HG03521 (cell line): Measurements from ENCODE around the gene TTLL4.

Experiments
- ATAC-seq: cut with Tn5 transposase; IDR thresholded peaks from one replicate; pipeline ENCODE4 v1.9.1; 2021; ENCODE audit warnings: mild to moderate bottlenecking, moderate library complexity; ENCODE audit not compliant: unreplicated experiment

TTLL4 gene

DNA sequence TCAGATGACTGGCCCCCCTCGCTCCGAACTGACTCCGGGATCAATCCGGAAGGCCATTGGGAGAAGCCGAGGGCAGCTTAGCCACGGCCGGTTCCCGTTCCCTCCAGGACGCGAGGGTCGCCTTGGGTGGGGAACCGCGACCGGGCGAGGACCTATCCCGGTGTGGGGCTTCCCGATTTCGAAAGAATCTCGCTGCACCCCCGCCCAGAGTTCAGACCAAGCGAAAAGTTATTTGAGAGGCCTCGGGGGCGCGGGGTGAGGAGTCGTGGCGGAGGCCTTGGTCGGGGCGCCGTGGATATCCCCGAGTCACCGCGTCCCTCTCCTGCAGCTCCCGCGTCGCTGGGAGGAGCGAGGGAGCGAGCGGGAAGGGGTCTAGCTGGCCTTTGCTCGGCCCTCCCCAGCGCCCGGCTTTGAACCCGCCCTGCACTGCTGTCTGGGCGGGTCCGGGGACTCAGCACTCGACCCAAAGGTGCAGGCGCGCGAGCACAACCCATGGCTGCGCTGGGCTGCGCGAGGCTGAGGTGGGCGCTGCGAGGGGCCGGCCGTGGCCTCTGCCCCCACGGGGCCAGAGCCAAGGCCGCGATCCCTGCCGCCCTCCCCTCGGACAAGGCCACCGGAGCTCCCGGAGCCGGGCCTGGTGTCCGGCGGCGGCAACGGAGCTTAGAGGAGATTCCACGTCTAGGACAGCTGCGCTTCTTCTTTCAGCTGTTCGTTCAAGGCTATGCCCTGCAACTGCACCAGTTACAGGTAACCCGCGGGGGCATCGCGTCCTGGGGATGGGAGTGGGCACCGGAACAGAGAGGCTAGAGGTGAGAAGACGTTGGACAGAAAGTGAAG is 71.3 kb downstream of the TTLL4 start, which contains the start of gene CYP27A1:
CYP27A1 (plus strand) TSS at position 457 of the 837 bp plus-strand sequence; CDS start at position 493, 36 bp downstream.
- no peak for ATAC-seq

DNA sequence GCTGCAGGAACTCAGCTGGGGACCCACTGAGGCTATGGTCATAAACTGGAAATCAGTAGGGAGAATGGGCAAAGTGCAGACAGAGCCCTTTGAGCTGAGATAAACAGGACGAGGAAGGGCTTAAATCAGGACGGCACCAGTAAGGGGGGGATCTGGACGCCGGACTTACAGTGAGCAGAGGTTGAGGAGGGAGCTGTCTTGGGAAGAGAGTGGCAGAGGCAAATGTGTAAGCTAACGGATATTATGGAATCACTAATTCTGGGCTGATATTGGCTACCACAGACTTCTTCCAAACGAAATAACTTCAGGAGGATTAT is 71.9 kb downstream of the TTLL4 start:
- ATAC-seq = no peak

DNA sequence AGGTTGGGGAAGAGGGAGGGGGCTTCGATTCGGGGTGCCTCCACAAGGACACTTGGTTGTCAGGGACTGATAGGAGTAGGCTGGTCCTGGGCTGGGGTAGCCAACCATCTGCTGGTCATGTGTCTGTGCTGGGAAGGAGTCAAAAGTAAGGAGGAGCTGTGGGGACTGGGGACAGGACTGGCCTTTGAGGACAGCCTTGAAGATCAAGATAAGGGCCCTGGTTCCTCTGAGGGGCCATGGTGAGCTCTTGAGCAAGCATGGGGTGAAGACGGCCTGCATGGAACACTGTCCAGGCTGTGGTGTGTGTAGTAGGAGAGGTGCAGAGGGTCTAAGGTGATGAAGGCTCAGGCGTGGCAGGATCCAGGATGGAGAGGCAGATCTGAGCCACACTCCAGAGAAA is 73.1 kb downstream of the TTLL4 start:
- ATAC-seq = no peak

DNA sequence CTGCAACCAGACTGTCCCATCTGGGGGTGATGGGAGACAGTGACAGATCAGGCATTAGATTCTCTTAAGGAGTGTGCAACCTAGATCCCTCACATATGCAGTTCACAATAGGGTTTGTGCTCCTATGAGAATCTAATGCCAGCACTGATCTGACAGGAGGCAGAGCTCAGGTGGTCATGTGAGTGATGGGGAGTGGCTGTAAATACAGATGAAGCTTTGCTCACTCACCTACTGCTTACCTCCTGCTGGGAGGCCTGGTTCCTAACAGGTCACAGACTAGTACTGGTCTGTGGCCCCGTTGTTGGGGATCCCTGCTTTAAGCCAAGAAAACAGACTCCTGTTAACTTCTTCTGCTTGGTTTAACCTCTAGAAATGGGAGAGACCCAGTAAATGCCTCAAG is 74.5 kb downstream of the TTLL4 start:
- no peak for ATAC-seq

DNA sequence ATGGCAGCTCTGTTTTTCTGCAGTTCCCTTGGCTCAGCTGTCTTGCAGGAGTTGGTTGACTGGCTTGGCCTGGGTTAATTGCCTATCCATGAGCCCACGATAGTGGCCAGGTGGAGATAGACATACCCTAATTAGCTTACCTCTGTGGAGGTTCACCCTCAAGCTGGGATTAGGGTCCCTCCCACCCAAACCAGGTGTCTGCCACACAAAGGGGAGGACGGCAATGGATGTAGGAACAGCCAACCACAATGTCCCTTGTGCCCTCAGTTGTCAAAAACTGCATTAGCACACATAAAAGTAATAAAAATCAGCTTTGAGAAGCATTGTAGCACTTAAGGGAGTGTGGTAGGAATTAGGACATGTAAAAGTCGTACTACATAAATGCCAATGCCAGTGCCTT is 75.5 kb downstream of the TTLL4 start:
- no peak for ATAC-seq

DNA sequence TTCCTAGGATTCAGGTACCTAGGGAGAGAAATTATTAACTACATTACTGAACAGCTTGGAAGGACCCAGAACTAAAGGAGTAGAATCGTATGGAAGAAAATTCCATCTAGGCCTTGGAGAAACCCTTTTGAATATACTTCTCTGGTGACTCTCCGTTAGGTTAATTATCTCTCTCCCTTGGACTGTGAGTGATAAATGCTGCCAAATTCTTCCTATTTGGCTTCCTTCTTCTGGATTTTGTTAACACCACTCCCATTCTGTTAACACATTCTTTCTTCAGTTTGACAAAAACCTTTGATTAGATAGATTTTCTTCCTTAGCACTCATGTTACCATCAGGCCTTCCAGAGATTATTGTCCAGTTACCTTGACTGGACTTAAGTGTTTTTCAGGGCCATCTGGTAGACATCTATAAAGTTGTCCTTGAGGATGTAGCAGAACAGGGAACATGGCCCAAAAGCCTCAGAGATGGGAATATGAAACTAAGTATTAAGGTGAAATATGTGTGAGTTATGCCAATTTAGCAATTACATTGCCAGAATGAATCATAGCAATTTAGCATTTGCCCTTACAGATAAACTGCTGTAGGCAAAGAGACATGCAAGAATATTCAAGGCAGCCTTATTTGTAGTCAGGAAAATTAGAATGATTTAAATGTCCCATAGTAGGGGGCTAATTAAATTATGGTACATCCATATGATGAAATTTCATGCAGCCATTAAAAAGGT is 78.1 kb downstream of the TTLL4 start:
- no peak for ATAC-seq

DNA sequence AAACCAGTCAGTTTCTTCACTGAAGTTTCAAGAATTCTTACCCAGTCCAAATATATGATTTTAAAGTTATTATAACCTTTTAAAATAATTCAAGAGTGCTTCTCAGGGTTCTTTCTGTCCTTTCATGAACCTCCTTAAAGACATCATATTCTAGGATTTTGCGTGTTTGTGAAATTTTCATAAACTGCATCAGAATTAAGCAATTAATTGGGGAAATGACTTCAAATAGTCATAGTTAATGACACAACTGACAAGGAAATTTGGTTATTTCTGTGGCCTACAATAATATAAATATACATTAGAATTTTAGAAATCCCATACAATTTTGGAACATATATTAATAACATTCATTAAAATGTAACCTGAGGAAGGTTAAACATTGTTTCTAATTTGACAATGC is 81.8 kb downstream of the TTLL4 start:
- ATAC-seq = no peak

DNA sequence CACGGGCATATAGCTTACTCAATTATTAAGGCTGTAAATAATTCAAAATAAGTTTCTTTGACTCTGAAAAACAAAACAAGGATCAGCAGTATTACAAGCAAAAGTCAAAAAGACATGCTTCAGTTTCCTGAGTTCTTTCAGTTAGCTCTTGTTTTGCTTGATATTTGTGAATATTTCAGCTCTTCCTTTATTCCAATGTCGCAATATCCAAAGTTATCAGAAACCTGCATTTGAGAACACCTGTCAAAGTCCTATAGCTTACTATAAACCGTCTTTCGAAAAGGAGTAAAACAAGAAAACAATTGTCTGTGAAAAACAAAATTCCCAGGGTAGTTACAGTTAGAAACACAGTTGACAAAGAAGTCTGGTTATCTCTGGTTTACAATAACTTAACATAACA is 86.1 kb downstream of the TTLL4 start:
- ATAC-seq = no peak

DNA sequence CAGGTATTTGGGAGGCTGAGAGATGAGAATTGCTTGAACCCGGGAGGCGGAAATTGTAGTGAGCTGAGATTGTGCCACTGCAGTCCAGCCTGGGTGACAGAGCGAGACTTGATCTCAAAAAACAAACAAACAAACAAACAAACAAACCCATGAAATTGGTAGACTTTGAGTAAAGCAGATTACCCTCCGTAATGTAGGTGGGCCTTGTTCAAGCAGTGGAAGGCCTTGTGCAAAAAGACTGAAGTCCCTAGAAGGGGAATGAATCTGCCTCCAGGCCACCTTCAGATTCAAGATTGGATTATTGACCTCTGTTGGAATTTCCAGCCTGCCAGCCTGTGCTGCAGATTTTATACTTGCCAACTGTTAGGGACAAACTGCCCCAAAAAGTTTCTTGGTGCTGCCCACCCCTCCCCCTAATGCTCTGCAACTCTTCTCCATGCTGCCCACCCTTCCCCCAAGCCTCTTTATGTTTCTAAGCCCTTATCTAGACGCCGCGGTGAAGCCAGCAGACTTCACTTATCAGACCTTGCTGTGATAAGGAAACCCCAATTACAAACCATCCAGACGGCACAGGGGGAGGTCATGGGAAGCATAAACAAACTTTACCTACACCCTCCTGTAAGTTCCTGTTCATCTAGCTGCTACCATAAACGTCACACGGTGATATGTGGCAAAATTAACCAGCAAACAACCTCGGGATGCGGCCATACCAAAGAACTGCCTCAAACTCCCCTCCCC is 88.3 kb downstream of the TTLL4 start:
- ATAC-seq = no peak

DNA sequence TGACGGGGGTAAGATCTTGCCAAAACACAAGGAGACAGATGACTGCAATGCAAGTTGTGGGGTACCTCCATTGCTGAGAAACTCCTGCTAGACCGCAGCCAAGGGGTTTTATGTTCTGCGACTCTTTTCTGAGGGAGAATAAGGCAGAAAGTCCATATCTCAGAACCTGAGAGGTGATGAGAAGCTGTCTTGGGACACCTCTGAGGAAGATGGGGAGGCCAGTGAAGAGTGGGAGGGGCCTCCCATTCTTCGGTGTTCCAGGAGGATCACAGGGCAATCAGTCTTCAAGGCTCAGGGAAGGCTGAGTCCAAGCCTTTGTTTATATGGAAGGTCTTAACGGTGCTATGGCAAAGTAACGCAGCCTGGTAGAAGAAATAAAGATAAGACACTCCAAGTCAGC is 89.4 kb downstream of the TTLL4 start:
- no peak for ATAC-seq

DNA sequence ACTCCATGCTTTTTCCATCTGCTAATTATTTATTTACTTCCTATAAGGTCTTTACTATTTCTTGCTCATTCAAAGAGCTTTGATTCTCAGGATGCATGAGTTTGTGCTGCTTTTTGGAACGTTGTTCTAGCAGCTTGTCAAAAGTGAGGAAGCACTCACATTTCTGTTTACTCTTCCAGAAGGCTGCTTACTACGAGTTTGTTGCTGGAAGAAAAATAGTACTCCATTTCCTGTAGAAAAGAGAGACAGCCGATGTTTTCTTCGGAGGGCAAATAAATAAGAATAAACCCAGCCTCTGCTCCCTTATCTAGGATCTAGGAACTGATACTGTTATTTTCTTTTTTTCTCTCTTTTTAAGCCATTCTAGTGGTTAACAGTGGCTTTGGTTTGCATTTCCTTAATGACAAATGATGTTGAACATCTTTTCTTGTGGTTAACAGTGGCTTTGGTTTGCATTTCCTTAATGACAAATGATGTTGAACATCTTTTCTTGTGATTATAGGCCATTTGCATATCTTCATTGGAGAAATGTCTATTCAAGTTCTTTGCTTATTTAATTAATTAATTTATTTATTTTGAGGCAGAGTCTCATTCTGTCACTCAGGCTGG is 91.9 kb downstream of the TTLL4 start:
- no peak for ATAC-seq

DNA sequence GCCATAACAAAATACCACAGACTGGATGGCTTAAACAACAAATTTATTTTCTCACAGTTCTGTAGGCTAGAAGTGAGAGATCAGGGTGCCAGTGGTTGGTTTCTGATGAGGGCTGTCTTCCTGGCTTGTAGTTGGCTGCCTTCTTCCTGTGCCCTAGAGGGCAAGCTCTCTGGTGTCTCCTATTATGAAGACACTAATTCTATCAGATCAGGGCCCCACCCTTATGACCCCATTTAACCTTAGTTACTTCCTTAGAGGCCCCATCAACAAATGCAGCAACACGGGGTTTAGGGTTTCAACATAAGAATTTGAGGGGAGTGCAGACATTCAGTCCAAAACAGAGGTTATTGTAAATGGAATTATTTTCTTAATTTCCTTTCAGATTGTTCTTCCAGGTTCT is 94.2 kb downstream of the TTLL4 start:
- ATAC-seq = no peak
